GM20000 (cell line): ENCODE results near the gene POFUT2.

Experiments used
- DNase-seq: peaks from one replicate; pipeline ENCODE4 v3.0.0; 2012; ENCODE audit warnings: low spot score
- CTCF ChIP-seq: IDR thresholded peaks from 2 replicates; pipeline ENCODE4 v1.5.1; 2012; ENCODE audit warnings: mild to moderate bottlenecking, control low read depth; ENCODE audit errors: extremely low read depth, missing control alignments

The POFUT2 gene

GRCh38 chr21:45254460-45254930, 33.2 kb downstream of the POFUT2 start:
- no peak for DNase-seq
- no peak for TF ChIP-seq CTCF

GRCh38 chr21:45253633-45254459, 33.8 kb downstream of the POFUT2 start:
- no peak for DNase-seq
- TF ChIP-seq CTCF = no peak

GRCh38 chr21:45253180-45253579, 34.5 kb downstream of the POFUT2 start:
- no peak for TF ChIP-seq CTCF
- no peak for DNase-seq

GRCh38 chr21:45252448-45252925, 35.2 kb downstream of the POFUT2 start:
- DNase-seq = no peak
- TF ChIP-seq CTCF = no peak

GRCh38 chr21:45251635-45252447, 35.9 kb downstream of the POFUT2 start:
- no peak for TF ChIP-seq CTCF
- DNase-seq = no peak

- DNase-seq = no peak
- no peak for TF ChIP-seq CTCF
Measured at GRCh38 chr21:45250914-45251634, 36.6 kb downstream of the POFUT2 start.
